ENCODE data around the gene ATG10. TPM values are rescaled to one million over a fixed set of nuclear protein-coding genes. Genes with fewer than 3 reads are reported as not detected.
A peak's percentile ranks its signal among the peaks of the same experiment; 100 is the strongest.

ATG10 gene
- total and polyA plus RNA-seq, 2 experiments from 2014 or later: 12.5 to 17.7 TPM

- Histone ChIP-seq H3K36me3 (ENCODE audit: insufficient read depth) (peaks cover 29% of the 10 kb centered on the region), H3K4me1 (ENCODE audit: insufficient read depth) (peaks cover 26% of the 10 kb centered on the region), H3K27ac (ENCODE audit: low read depth) (no peak overlapping the region; the same call in 1 of the 2 replicates), H3K9me2 (ENCODE audit: insufficient read depth) (no peaks in the 10 kb centered on the region), H3K79me2 (replicated peaks; ENCODE audit: insufficient read depth) (peaks cover 22% of the 10 kb centered on the region), H3K27me3 (ENCODE audit: insufficient read depth) (no peaks in the 10 kb centered on the region), H4K20me1 (replicated peaks; ENCODE audit: insufficient read depth) (no peaks in the 10 kb centered on the region; the same call in 1 of the 2 replicates), H3K4me3 (peak overlapping the region; percentile 91), H3K4me2 (peak overlapping the region; percentile 95), H2AFZ (no peak overlapping the region), H3F3A (replicated peaks; ENCODE audit: low read depth) (peaks cover 27% of the 10 kb centered on the region)
- DNase-seq (ENCODE audit: low spot score): no peak
- ATAC-seq: no peak
- peak overlapping the region; percentile 94 for H3K4me3 Mint-ChIP-seq
- TF ChIP-seq ZNF462 (CRISPR knock-in tag; IDR thresholded peaks at IDR 0.05): no peak
- TF ChIP-seq EZH2 (IDR thresholded peaks at IDR 0.05; ENCODE audit: low read depth, unreplicated experiment): no peak
- TF ChIP-seq JUNB (IDR thresholded peaks at IDR 0.05; ENCODE audit: unreplicated experiment): no peak
- TF ChIP-seq POLR2AphosphoS5 (IDR thresholded peaks at IDR 0.05; ENCODE audit: low read depth): no peak
- H3K27ac Mint-ChIP-seq: peak overlapping the region; percentile 100
- H3K4me1 Mint-ChIP-seq: peaks cover 33% of the 10 kb centered on the region
- H3K36me3 Mint-ChIP-seq (ENCODE audit: low read depth): peaks cover 47% of the 10 kb centered on the region
- peaks cover 21% of the 10 kb centered on the region for H3K27me3 Mint-ChIP-seq (ENCODE audit: insufficient read depth, low read depth, poor library complexity)
- no peaks in the 10 kb centered on the region for H3K9me3 Mint-ChIP-seq
Observed at GRCh38 chr5:82278711-82279370, 307.0 kb downstream of the ATG10 start.

GRCh38 chr5:82283893-82284292 lies 312.1 kb downstream of the ATG10 start:
- ATAC-seq (no peak), DNase-seq (ENCODE audit: low spot score) (no peak)
- Histone ChIP-seq H3K36me3 (ENCODE audit: insufficient read depth) (no peaks in the 10 kb centered on the region), H3K4me1 (ENCODE audit: insufficient read depth) (peaks cover 4% of the 10 kb centered on the region; the same call in 1 of the 2 replicates), H3F3A (replicated peaks; ENCODE audit: low read depth) (no peaks in the 10 kb centered on the region), H3K79me2 (replicated peaks; ENCODE audit: insufficient read depth) (no peaks in the 10 kb centered on the region), H3K27me3 (ENCODE audit: insufficient read depth) (no peaks in the 10 kb centered on the region), H3K27ac (ENCODE audit: low read depth) (no peak overlapping the region), H2AFZ (no peak overlapping the region), H4K20me1 (replicated peaks; ENCODE audit: insufficient read depth) (no peaks in the 10 kb centered on the region), H3K4me2 (no peak overlapping the region), H3K9me2 (ENCODE audit: insufficient read depth) (no peaks in the 10 kb centered on the region), H3K4me3 (no peak overlapping the region)
- Mint-ChIP-seq H3K4me1 (peaks cover 8% of the 10 kb centered on the region; the same call in 1 of the 3 replicates), H3K36me3 (ENCODE audit: low read depth) (no peaks in the 10 kb centered on the region), H3K4me3 (no peak overlapping the region), H3K27me3 (ENCODE audit: insufficient read depth, low read depth, poor library complexity) (no peaks in the 10 kb centered on the region), H3K27ac (no peak overlapping the region), H3K9me3 (no peaks in the 10 kb centered on the region)
- TF ChIP-seq POLR2AphosphoS5 (IDR thresholded peaks at IDR 0.05; ENCODE audit: low read depth): no peak
